IMR-90 (cell line): ENCODE results near the gene MARCHF3. TPM values are rescaled to one million over a fixed set of nuclear protein-coding genes. Genes with fewer than 3 reads are reported as not detected.

ENCODE experiments used
- ATAC-seq: fragments of 200-7000 bp; cut with Tn5 transposase; 2 replicates; pipeline ENCODE4 v1.9.1; 2020; ENCODE audit warnings: low read depth, mild to moderate bottlenecking, moderate library complexity
- BruUV-seq: library from RNA; stranded (reverse); fragments of 400-500 nt; replicated peaks from 2 replicates; lab custom pipeline; 2021; lab: Mats Ljungman, UMichigan
- CTCF ChIA-PET: fragments of 300-600 bp; formaldehyde crosslinking; extraction: SDS; loops from one replicate; lab custom pipeline; 2021; ENCODE audit warnings: antibody characterized with exemption; lab: Yijun Ruan, JAX
- POLR2A ChIA-PET: fragments of 300-600 bp; sonication (Branson Sonifier 250); formaldehyde crosslinking; loops from one replicate; lab custom pipeline; 2022; ENCODE audit warnings: antibody characterized with exemption; ENCODE audit not compliant: unreplicated experiment; lab: Charles Lee
- DNase-seq: peaks from one replicate; pipeline ENCODE4 v3.0.0; 2013
- H2AFZ ChIP-seq: replicated peaks from 2 replicates; pipeline ENCODE3; 2013; ENCODE audit warnings: low read length, mild to moderate bottlenecking; ENCODE audit not compliant: poor library complexity
- H2AK5ac ChIP-seq: 2 replicates; pipeline ENCODE4 v1.6.1; 2013; ENCODE audit warnings: low read depth, low read length, inconsistent platforms
- H2AK9ac ChIP-seq: replicated peaks from 2 replicates; pipeline ENCODE3; 2013; ENCODE audit warnings: mild to moderate bottlenecking, low read depth, low read length, moderate library complexity; ENCODE audit not compliant: poor library complexity
- H2BK120ac ChIP-seq: 2 replicates; pipeline ENCODE4 v1.6.1; 2013; ENCODE audit warnings: low read depth, low read length, inconsistent platforms
- H2BK15ac ChIP-seq: 3 replicates; pipeline ENCODE4 v1.6.1; 2013; ENCODE audit warnings: low read depth, low read length, inconsistent platforms
- H2BK20ac ChIP-seq: 2 replicates; pipeline ENCODE4 v1.6.1; 2013; ENCODE audit warnings: low read depth, mild to moderate bottlenecking, inconsistent platforms, low read length, moderate library complexity
- H2BK5ac ChIP-seq: 2 replicates; pipeline ENCODE4 v1.6.1; 2013; ENCODE audit warnings: mild to moderate bottlenecking, low read depth, low read length, inconsistent platforms; ENCODE audit not compliant: poor library complexity, severe bottlenecking
- H3K14ac ChIP-seq: replicated peaks from 2 replicates; pipeline ENCODE4 v1.6.1; 2013; ENCODE audit warnings: low read depth, low read length, inconsistent platforms
- H3K18ac ChIP-seq: 2 replicates; pipeline ENCODE4 v1.6.1; 2013; ENCODE audit warnings: low read depth, low read length, control low read depth
- H3K23ac ChIP-seq: 2 replicates; pipeline ENCODE4 v1.6.1; 2013; ENCODE audit warnings: low read depth, low read length, inconsistent platforms
- H3K27ac ChIP-seq: 2 replicates; pipeline ENCODE4 v1.5.1; 2013; ENCODE audit warnings: mild to moderate bottlenecking, control low read depth, low read length; ENCODE audit not compliant: insufficient read depth
- H3K27me3 ChIP-seq: 2 replicates; pipeline ENCODE4 v1.6.1; 2013; ENCODE audit warnings: low read length; ENCODE audit not compliant: control insufficient read depth, insufficient read depth
- H3K36me3 ChIP-seq: 2 replicates; pipeline ENCODE4 v1.6.1; 2013; ENCODE audit warnings: low read length, mixed read lengths; ENCODE audit not compliant: control insufficient read depth, insufficient read depth
- H3K4ac ChIP-seq: 2 replicates; pipeline ENCODE4 v1.6.1; 2013; ENCODE audit warnings: low read depth, low read length, inconsistent platforms
- H3K4me1 ChIP-seq: 2 replicates; pipeline ENCODE4 v1.6.1; 2013; ENCODE audit warnings: low read length, mixed read lengths; ENCODE audit not compliant: control insufficient read depth, insufficient read depth
- H3K4me2 ChIP-seq: 2 replicates; pipeline ENCODE4 v1.6.1; 2013; ENCODE audit warnings: low read depth, mild to moderate bottlenecking, control low read depth, low read length, moderate library complexity
- H3K4me3 ChIP-seq: 2 replicates; pipeline ENCODE4 v1.5.1; 2013; ENCODE audit warnings: low read depth, mild to moderate bottlenecking, control low read depth, low read length, moderate library complexity; ENCODE audit not compliant: insufficient read depth
- H3K56ac ChIP-seq: 2 replicates; pipeline ENCODE4 v1.6.1; 2013; ENCODE audit warnings: low read length, inconsistent platforms; ENCODE audit not compliant: insufficient read depth; ENCODE audit errors: extremely low read depth
- H3K79me1 ChIP-seq, 2 experiments: 2 replicates each; pipeline ENCODE4 v1.6.1; 2013; ENCODE audit warnings: low read length in 2 of 2, inconsistent platforms in 1 of 2, low read depth in 1 of 2
- H3K9ac ChIP-seq: 2 replicates; pipeline ENCODE4 v1.6.1; 2013; ENCODE audit warnings: low read depth, low read length, control low read depth
- H3K9me1 ChIP-seq: 2 replicates; pipeline ENCODE4 v1.6.1; 2013; ENCODE audit warnings: low read length, inconsistent platforms; ENCODE audit not compliant: insufficient read depth
- H3K9me3 ChIP-seq: 2 replicates; pipeline ENCODE4 v1.6.1; 2013; ENCODE audit warnings: low read length; ENCODE audit not compliant: control insufficient read depth, insufficient read depth
- H4K20me1 ChIP-seq: 2 replicates; pipeline ENCODE4 v1.6.1; 2013; ENCODE audit warnings: low read length, inconsistent platforms; ENCODE audit not compliant: insufficient read depth
- H4K5ac ChIP-seq: 2 replicates; pipeline ENCODE4 v1.6.1; 2013; ENCODE audit warnings: mild to moderate bottlenecking, low read depth, low read length, control low read depth
- H4K8ac ChIP-seq, 2 experiments: 2 replicates each; pipeline ENCODE4 v1.6.1; 2013; ENCODE audit warnings: low read depth in 2 of 2, low read length in 2 of 2, control low read depth in 1 of 2, inconsistent platforms in 1 of 2
- H4K91ac ChIP-seq: 2 replicates; pipeline ENCODE4 v1.6.1; 2013; ENCODE audit warnings: low read depth, low read length, inconsistent platforms; ENCODE audit not compliant: insufficient read depth
- BHLHE40 ChIP-seq: fragments of 150-350 bp; IDR thresholded peaks from 2 replicates; pipeline ENCODE4 v1.6.1; 2016; ENCODE audit warnings: mild to moderate bottlenecking, low read depth, low read length
- CEBPB ChIP-seq: IDR thresholded peaks from 2 replicates; pipeline ENCODE4 v1.6.1; 2012; ENCODE audit warnings: low read depth, low read length, improper control_type of control experiment
- CHD1 ChIP-seq: IDR thresholded peaks from 2 replicates; pipeline ENCODE4 v1.6.1; 2012; ENCODE audit warnings: low read depth, low read length, improper control_type of control experiment
- CTCF ChIP-seq: conservative IDR thresholded peaks from 2 replicates; pipeline ENCODE4 v1.5.1; 2012; ENCODE audit warnings: mild to moderate bottlenecking, low read depth, low read length, improper control_type of control experiment
- FOS ChIP-seq: fragments of 150-350 bp; IDR thresholded peaks from 2 replicates; pipeline ENCODE4 v1.6.1; 2016; ENCODE audit warnings: low read depth, low read length
- MAFK ChIP-seq: IDR thresholded peaks from 2 replicates; pipeline ENCODE4 v1.6.1; 2012; ENCODE audit warnings: low read depth, low read length, improper control_type of control experiment
- MAZ ChIP-seq: IDR thresholded peaks from 2 replicates; pipeline ENCODE4 v1.6.1; 2012; ENCODE audit warnings: low read depth, mild to moderate bottlenecking, low read length, improper control_type of control experiment, moderate library complexity, borderline replicate concordance
- MXI1 ChIP-seq: IDR thresholded peaks from 2 replicates; pipeline ENCODE4 v1.6.1; 2012; ENCODE audit warnings: low read depth, mild to moderate bottlenecking, low read length, moderate library complexity, borderline replicate concordance
- NFE2L2 ChIP-seq: fragments of 150-350 bp; IDR thresholded peaks from 2 replicates; pipeline ENCODE4 v1.6.1; 2016; ENCODE audit warnings: low read depth, mild to moderate bottlenecking, low read length
- POLR2A ChIP-seq: IDR thresholded peaks from 2 replicates; pipeline ENCODE4 v1.6.1; 2012; ENCODE audit warnings: mild to moderate bottlenecking, low read depth, low read length
- RAD21 ChIP-seq: IDR thresholded peaks from 2 replicates; pipeline ENCODE4 v1.6.1; 2012; ENCODE audit warnings: low read length, improper control_type of control experiment
- RCOR1 ChIP-seq: IDR thresholded peaks from 2 replicates; pipeline ENCODE4 v1.6.1; 2012; ENCODE audit warnings: mild to moderate bottlenecking, low read length, improper control_type of control experiment; ENCODE audit not compliant: insufficient replicate concordance
- RFX5 ChIP-seq: IDR thresholded peaks from 2 replicates; pipeline ENCODE4 v1.8.0; 2012; ENCODE audit warnings: low read depth, mild to moderate bottlenecking, low read length, moderate library complexity
- SMC3 ChIP-seq: fragments of 150-350 bp; IDR thresholded peaks from 2 replicates; pipeline ENCODE4 v1.6.1; 2016; ENCODE audit warnings: low read depth, mild to moderate bottlenecking, antibody characterized with exemption, low read length, moderate library complexity
- USF2 ChIP-seq: fragments of 150-350 bp; IDR thresholded peaks from 2 replicates; pipeline ENCODE4 v1.6.1; 2017; ENCODE audit warnings: mild to moderate bottlenecking, antibody characterized with exemption, low read length, low read depth
- WGBS, 2 experiments: methylation state at CpG; one replicate each; pipeline versions ENCODE4 v1.1.5 to v1.1.7; 2013; ENCODE audit warnings: missing lambda C conversion rate in 2 of 2; ENCODE audit not compliant: insufficient read length in 1 of 2; ENCODE audit errors: extremely low coverage in 2 of 2; 5-methylcytosine and 5-hydroxymethylcytosine counted together
- dilution Hi-C: fragments of 300-500 bp; cut with HindIII; formaldehyde crosslinking; loops from one replicate; pipeline ENCODE4 v1.14.3; 2018; ENCODE audit warnings: low sequenced_read_pairs; ENCODE audit not compliant: unreplicated experiment
- in situ Hi-C: fragments of 300-500 bp; cut with MboI; formaldehyde crosslinking; loops from 3 replicates; pipeline ENCODE4 v1.14.3; 2019; ENCODE audit warnings: low sequenced_read_pairs, inconsistent platforms, mixed read lengths
- intact Hi-C: fragments of 100-400 bp; cut with micrococcal nuclease; formaldehyde crosslinking; loops from 2 replicates; pipeline ENCODE4 v1.10.0; 2022
- polyA plus RNA-seq, 3 experiments: library from polyadenylated mRNA; depleted of rRNA; stranded (reverse); fragments of >200 nt; gene quantifications; 2 replicates each; pipeline ENCODE4 v1.2.3, GENCODE V29; 2012; ENCODE audit warnings: low replicate concordance in 1 of 3
- total RNA-seq: library from RNA; depleted of rRNA; stranded (reverse); fragments of >200 nt; gene quantifications from 2 replicates; pipeline ENCODE4 v1.2.3, GENCODE V29; 2012
- TF ChIP-seq, protein P1 (sequence below): fragments of 150-350 bp; IDR thresholded peaks from 2 replicates; pipeline ENCODE4 v1.6.1; 2016; ENCODE audit warnings: low read depth, mild to moderate bottlenecking, low read length, moderate library complexity, borderline replicate concordance

MARCHF3 gene
- total and polyA plus RNA-seq, 2 of the 4 experiments (the other 2 are of a cell fraction): 11.2 to 18.8 TPM

DNA sequence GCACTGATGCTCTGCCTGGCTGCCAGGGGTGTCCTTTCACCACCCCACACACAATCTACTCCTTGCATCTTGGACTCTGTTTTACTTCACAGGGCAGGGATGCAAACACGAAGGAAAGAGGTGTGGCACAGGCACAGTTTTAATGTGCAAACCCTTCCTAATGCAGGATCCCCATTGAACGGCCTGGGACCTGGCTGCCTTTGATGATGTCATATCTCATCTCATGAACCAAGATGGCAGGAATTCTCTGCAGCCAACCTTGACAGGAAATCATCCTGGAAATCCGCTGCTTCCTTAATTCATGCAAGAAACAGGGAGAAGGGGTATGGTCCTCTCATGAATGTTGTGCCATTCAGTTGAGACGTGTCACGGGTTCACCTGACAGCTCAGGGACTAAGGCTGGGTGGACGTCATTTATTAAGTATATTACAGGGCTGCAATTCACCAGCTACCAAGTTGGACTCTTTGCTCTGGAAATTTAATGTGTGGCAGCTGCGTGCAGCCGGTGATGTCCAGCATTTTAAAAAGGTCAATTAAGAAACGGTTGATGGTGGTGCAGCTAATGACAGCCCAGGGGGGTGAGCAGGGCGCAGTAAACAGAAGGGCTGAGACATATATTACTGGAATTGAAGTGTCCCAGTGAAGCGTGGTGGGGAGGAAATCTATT is 161.9 kb downstream of the MARCHF3 start:
- POLR2A ChIA-PET: no interaction called here
- TF ChIP-seq, protein P1, sequence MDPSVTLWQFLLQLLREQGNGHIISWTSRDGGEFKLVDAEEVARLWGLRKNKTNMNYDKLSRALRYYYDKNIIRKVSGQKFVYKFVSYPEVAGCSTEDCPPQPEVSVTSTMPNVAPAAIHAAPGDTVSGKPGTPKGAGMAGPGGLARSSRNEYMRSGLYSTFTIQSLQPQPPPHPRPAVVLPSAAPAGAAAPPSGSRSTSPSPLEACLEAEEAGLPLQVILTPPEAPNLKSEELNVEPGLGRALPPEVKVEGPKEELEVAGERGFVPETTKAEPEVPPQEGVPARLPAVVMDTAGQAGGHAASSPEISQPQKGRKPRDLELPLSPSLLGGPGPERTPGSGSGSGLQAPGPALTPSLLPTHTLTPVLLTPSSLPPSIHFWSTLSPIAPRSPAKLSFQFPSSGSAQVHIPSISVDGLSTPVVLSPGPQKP: no peak
- no peak for TF ChIP-seq FOS
- no peak for TF ChIP-seq RCOR1
- TF ChIP-seq MAFK: no peak
- no peak for TF ChIP-seq POLR2A
- TF ChIP-seq RAD21: no peak
- no peak for TF ChIP-seq RFX5
- no peak for TF ChIP-seq USF2
- TF ChIP-seq NFE2L2: no peak
- no peak for TF ChIP-seq SMC3
- no peak for TF ChIP-seq CEBPB
- no peak for TF ChIP-seq BHLHE40
- TF ChIP-seq MXI1: no peak
- no peak for TF ChIP-seq CHD1
- TF ChIP-seq CTCF: no peak
- no peak for TF ChIP-seq MAZ

More for the DNA sequence above, 161.9 kb downstream of the MARCHF3 start:
- no peak overlapping the region for H3K18ac ChIP-seq
- no peak overlapping the region for H4K91ac ChIP-seq
- H3K56ac ChIP-seq: no peak overlapping the region
- H3K27me3 ChIP-seq: no peaks in the 10 kb centered on the region
- no peak for ATAC-seq
- no peaks in the 10 kb centered on the region for H4K20me1 ChIP-seq
- no peak overlapping the region; the same call in 1 of the 2 replicates for H3K4me2 ChIP-seq
- 69% methylated on average over 3 of the region's 11 CpGs; no CpG with 5 or more reads in 1 of the 2 experiments for WGBS, 2 experiments
- DNase-seq: no peak
- H3K23ac ChIP-seq: no peak overlapping the region
- H2BK120ac ChIP-seq: no peak overlapping the region
- H3K4ac ChIP-seq: no peak overlapping the region
- in situ Hi-C loops (no loop called here), intact Hi-C loops (loop anchor here (10.0 kb wide), 1 partner anchor 516 kb away; no protein-coding TSS in a partner anchor), dilution Hi-C loops (no loop called here)
- no peak overlapping the region for H2BK15ac ChIP-seq
- H3K9me1 ChIP-seq: peaks cover 8% of the 10 kb centered on the region; the same call in 1 of the 2 replicates
- H4K5ac ChIP-seq: no peak overlapping the region
- no peak overlapping the region for H4K8ac ChIP-seq
- H3K4me1 ChIP-seq: peaks cover 3% of the 10 kb centered on the region; the same call in 1 of the 2 replicates
- H3K9ac ChIP-seq: no peak overlapping the region
- H2BK20ac ChIP-seq: no peak overlapping the region
- H2AK5ac ChIP-seq: no peak overlapping the region
- H3K36me3 ChIP-seq: no peaks in the 10 kb centered on the region
- H2AK9ac ChIP-seq: no peak overlapping the region
- BruUV-seq: no TSS peak
- peak overlapping the region; percentile 68 for H2AFZ ChIP-seq
- H3K27ac ChIP-seq: no peak overlapping the region
- H3K14ac ChIP-seq: no peak overlapping the region
- CTCF ChIA-PET: no interaction called here
- no peaks in the 10 kb centered on the region; a peak in 1 of 4 replicates for H3K79me1 ChIP-seq
- no peaks in the 10 kb centered on the region for H3K9me3 ChIP-seq
- no peak overlapping the region for H2BK5ac ChIP-seq
- H3K4me3 ChIP-seq: no peak overlapping the region
